Glomerular visceral epithelial cell (primary cell): ENCODE measurements around the gene ATG7.
A peak's percentile ranks its signal among the peaks of the same experiment; 100 is the strongest.
"Not testable (repeated sequence)": the region's sequence is repeated elsewhere in the genome, so short reads cannot be mapped to it uniquely, and the experiment has no call there.

ENCODE experiments used
- DNase-seq: peaks from one replicate; pipeline ENCODE4 v3.0.0-alpha.2; 2016; ENCODE audit errors: extremely low spot score

ATG7 gene

DNA sequence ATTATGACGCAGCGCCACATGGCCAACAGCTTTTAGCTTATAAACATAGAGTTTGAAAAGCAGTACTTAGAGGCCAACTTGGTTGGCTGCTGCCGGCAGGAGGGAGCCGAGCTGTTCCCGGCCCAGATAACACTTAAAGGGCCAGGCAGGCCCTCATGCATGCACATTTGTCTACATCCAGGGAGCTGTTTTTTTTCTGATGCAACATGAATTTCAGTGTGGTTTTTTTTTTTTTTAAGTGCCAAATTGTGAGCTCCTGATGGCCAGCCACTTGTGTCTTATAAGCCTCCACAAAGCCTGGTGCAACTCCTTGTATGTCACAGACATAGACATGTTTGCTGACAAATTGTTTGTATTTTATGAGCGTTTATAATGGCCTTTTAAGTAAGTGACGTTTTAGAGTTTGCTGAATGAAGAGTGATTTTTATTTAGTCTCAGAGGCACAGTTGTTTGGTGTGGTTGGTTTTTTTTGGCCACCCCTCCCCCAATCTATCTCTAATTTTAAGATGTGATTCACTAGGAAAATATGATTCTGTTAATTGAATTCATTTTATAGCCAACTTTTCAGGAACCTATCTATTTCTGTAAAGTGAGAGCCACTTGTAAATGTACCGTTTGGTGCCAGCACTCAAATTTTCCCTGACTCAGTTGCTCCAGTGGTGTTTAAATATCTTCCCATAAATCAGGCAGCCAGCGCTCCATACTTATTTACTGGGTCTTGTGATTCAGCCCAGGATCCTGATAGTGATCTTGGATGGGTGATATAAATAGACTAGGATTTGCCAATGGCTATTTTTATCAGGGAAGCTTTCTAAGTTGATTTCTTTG lies 237.2 kb downstream of the ATG7 start:
- no peak for DNase-seq

DNA sequence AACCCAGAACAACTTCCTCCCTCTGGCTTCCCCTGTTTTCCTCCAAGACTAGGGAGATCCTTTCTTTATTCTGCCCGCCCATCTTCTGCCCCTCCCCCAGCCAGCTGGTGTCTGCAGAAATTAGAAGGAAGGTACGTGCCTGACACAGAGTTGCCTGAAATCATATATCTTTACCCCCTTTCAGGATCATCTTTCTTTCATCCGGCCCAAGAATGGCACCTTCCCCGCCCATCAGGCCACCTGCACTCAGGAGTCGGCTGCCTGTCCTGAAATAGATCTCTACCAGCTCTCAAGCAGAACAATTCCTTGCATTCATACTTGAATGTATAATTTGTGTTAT lies 237.8 kb downstream of the ATG7 start:
- no peak for DNase-seq

DNA sequence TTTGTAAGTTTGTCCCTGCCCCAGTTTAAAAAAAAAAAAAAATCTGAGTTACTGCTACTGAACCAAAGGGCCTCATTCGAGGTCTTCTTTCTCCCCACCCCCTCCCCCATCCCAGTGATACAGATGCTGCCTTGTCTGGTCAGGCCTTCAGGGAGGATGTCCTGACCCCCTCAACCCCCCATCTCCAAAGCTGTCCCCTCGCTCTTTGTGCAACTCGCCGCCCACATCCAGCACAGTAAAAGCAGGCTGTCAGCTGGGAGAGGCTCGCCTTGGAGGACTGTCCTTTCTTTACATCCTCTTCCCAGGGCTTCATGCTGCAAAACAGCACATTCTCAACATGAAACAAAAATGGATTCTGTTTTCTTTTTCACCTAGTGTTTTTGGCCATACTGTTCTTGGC lies 238.2 kb downstream of the ATG7 start:
- no peak for DNase-seq

GRCh38 chr3:11511606-11512005 lies 239.4 kb downstream of the ATG7 start:
- DNase-seq = not testable (repeated sequence)

DNA sequence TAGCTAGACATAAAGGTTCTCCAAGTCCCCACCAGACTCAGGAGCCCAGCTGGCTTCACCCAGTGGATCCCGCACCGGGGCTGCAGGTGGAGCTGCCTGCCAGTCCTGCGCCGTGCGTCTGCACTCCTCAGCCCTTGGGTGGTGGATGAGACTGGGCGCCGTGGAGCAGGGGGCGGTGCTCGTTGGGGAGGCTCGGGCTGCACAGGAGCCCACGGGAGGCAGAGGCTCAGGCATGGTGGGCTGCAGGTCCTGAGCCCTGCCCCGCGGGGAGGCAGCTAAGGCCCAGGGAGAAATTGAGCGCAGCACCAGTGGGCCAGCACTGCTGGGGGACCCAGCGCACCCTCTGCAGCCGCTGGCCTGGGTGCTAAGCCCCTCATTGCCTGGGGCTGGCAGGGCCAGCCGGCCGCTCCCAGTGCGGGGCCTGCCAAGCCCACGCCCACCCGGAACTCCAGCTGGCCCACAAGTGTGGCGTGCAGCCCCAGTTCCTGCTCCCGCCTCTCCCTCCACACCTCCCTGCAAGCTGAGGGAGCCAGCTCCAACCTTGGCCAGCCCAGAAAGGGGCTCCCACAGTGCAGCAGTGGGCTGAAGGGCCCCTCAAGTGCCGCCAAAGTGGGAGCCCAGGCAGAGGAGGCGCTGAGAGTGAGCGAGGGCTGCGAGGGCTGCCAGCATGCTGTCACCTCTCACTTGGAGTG lies 241.1 kb downstream of the ATG7 start:
- not testable (repeated sequence) for DNase-seq

GRCh38 chr3:11513817-11514135 lies 241.6 kb downstream of the ATG7 start:
- DNase-seq = peak; percentile 16

DNA sequence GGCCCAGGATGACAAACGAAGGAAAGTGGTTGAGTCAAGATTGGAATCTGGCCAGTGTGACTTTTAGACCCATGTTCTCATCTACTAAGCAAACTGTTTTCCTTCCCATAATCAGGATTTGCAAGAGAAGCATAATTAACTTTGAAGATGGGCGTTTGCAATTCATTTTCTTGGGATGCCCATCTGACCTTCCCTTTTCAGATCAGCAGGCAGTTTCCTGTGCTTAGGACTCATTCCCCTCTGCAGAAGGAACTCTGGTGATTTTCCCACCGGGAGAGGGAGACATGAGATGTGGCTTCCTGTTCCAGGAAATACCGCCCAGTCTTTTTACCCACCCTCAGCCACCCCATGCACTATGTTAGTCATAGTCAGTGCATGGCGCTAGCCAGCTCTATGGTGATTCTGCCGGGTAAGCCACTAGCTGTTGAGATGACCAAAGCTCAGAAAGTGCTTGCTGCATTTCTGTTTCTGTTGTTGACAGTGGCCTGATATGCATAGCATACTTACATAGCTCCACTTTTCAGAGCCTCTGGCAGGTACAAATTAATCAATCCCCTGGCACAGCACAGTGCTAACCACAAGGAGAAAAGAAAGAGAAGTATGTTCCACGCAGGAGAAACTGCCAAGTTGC lies 242.1 kb downstream of the ATG7 start:
- DNase-seq = peak; percentile 81

DNA sequence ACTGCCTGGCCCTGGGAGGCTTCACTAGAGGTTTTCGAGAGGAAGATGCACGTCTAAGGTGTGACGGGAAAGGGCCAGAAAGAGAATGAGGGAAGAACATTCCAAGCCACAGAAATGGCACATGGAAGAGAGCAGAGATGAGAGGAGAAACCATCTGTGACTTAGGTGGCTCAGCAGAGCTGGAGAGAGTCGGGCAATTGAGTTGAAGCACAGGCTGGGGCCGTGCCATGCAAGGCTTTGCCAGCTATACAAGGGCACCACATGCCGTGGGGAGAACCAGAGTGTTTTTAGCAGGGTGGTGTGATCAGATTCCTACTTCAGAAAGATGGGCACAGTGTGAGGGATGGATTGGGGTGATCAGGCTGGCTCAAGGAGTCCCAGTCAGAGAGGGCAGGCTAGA lies 245.4 kb downstream of the ATG7 start:
- DNase-seq = no peak

DNA sequence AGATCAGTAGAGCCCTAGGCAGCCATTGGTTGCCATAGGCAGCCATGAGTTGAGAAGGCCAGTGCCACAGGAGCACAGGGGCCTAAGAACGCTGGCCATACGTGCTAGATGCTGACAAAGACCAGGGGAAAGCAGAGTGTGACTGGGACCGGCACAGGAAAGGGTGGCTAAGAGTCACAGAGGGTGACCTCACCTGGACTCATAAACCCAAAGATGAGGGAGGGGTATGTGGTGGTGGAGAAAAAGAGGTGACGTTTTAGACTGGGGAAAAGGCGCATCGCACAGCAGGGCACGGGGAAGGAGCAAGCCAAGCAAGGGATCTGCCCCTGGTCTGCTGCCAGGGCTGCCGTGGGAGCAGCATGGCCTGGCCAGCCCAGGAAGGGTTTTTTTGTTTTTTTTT lies 249.0 kb downstream of the ATG7 start:
- DNase-seq = no peak

- DNase-seq = peak; percentile 18
Measured at GRCh38 chr3:11522398-11522715, 250.2 kb downstream of the ATG7 start.

GRCh38 chr3:11522953-11523571 lies 250.9 kb downstream of the ATG7 start:
- DNase-seq = no peak

DNA sequence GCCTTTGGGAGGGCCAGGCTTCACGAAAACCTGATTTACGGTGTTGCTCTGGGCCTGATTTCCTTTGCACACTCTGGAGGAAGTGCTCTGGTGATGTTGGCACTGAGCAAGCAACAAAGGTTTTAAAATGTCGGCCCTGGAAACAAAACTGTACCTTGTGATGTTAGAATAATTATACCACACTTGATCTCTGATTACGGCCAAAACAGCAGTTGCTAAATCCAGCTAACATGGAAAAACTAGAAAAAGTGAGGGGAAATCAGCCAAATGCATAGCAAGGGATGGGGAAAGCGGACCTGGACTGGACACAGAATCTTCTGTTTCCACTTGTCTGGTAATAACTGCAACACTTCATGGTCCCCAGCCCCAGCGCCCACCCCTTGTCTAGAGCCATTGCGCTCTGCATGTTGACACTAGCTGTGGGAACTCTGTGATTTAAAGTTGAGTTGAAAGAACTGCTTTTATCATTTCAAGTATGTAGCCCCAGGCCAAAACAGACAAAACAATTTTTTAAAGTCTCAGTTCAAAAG lies 251.4 kb downstream of the ATG7 start:
- no peak for DNase-seq

- not testable (repeated sequence) for DNase-seq
Measured at GRCh38 chr3:11526121-11526520, 253.9 kb downstream of the ATG7 start.

DNA sequence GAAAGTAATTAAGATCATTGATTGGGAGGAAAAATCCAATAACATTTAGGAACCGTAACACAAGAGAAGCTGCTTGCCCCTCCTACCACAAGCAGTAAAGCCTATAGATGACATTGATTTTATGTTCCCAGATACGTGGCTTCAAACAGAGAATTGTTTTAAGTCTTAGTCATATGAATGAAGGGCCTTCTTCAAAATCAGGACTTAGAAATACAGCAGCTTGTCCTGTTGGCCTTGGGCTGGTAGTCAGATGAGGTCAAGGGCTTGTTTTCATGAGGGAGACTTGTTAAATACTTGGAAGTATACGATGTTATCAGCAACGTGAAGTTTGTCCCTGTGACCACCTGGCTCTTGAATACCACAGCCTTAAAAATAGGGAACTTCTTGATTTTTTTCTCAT lies 257.1 kb downstream of the ATG7 start:
- DNase-seq = no peak

- DNase-seq = peak; percentile 85
Measured at GRCh38 chr3:11530153-11530721, 258.0 kb downstream of the ATG7 start.

- DNase-seq = peak; percentile 27
Measured at GRCh38 chr3:11532931-11533391, 260.8 kb downstream of the ATG7 start.

- DNase-seq = no peak
Measured at GRCh38 chr3:11534011-11534792, 262.0 kb downstream of the ATG7 start.

- no peak for DNase-seq
Measured at GRCh38 chr3:11534793-11535101, 262.6 kb downstream of the ATG7 start.

DNA sequence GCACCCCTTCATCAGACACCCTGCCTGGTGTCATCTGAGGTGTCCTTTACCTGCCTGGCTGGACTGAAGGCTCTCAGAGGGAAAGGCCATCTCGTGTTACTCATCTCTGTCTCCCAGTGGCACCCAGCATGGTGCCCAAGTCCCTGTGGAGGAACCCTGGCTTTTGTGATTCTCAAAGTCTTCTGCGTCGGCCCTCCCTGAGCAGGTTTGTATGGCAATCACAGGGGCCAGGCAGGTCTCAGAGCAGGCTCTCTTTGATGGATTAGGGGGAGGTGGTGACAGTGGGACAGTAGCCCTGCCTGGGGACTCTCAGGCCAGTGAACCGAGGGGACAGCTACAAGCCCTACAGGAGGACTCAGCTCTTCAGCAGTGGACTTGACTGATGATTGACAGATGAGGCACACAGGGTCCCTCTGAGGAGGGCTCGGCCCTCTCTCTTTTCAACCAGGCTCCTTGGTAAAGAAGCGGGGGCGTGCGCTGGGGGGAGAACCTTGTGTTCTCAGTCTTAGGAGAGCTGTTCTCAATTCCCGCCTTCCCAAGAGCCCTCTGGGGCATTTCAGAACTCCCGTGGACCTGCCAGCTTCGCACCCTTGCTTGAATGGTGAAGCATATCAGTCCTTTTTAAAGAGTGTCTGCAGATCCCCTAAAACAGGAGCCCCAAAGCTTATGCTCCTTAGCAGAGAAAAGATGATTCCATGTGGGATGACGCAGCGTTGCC lies 263.2 kb downstream of the ATG7 start:
- DNase-seq = no peak

GRCh38 chr3:11536132-11536935 lies 264.1 kb downstream of the ATG7 start:
- no peak for DNase-seq
